Measurements from ENCODE around the gene CCNH. TPM values are rescaled to one million over a fixed set of nuclear protein-coding genes. Genes with fewer than 3 reads are reported as not detected.

Gene CCNH
- total RNA-seq, 2 experiments from 2014 or later: 75.9 to 98.4 TPM

DNA sequence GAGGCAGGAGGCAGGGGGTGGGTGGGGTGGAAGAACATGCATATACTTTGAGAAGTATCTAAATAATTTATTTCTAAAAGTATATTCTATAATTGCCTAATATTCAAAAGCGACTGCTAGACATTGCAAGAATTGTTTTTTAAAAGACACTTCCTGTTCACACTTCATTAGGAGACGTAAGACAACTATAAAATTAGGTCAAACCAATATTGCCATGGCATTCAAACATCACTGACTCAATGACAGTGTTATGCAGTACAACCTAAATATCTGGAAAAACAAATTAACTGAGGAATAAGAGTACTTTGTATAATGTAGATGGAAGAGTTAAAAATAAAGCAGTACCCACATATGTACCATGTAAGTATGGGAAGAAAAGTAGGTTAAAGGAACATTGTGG, 4.5 kb downstream of the CCNH start:
- H3K36me3 ChIP-seq (ENCODE audit: insufficient read depth, low read length): peaks cover 79% of the 10 kb centered on the region
- H3K4me3 ChIP-seq (ENCODE audit: low read depth, low read length, poor library complexity, severe bottlenecking): no peak overlapping the region
- intact Hi-C loops (cut with micrococcal nuclease; ENCODE audit: unreplicated experiment): no loop called here
- no peaks in the 10 kb centered on the region for H3K9me2 ChIP-seq (ENCODE audit: insufficient read depth, low read length)
- POLR2A ChIA-PET: no interaction called here
- TF ChIP-seq, protein P1, sequence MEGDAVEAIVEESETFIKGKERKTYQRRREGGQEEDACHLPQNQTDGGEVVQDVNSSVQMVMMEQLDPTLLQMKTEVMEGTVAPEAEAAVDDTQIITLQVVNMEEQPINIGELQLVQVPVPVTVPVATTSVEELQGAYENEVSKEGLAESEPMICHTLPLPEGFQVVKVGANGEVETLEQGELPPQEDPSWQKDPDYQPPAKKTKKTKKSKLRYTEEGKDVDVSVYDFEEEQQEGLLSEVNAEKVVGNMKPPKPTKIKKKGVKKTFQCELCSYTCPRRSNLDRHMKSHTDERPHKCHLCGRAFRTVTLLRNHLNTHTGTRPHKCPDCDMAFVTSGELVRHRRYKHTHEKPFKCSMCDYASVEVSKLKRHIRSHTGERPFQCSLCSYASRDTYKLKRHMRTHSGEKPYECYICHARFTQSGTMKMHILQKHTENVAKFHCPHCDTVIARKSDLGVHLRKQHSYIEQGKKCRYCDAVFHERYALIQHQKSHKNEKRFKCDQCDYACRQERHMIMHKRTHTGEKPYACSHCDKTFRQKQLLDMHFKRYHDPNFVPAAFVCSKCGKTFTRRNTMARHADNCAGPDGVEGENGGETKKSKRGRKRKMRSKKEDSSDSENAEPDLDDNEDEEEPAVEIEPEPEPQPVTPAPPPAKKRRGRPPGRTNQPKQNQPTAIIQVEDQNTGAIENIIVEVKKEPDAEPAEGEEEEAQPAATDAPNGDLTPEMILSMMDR (conservative IDR thresholded peaks at IDR 0.05; ENCODE audit: low read length): no peak
- TF ChIP-seq EZH2phosphoT487 (IDR thresholded peaks at IDR 0.05; ENCODE audit: borderline replicate concordance, low read depth, low read length): no peak
- no peak overlapping the region for H3K27ac ChIP-seq (ENCODE audit: low read depth, low read length, poor library complexity, severe bottlenecking)
- H3K9me3 ChIP-seq (ENCODE audit: low read length): no peaks in the 10 kb centered on the region
- peaks cover 24% of the 10 kb centered on the region for H3K4me1 ChIP-seq (ENCODE audit: insufficient read depth, low read length, poor library complexity, severe bottlenecking)
- H3K4me2 ChIP-seq (ENCODE audit: low read length): no peak overlapping the region
- peaks cover 38% of the 10 kb centered on the region for H3K79me2 ChIP-seq (ENCODE audit: insufficient read depth, low read depth, low read length)
- BruUV-seq (replicated peaks): no TSS peak
- CTCF ChIA-PET (ENCODE audit: unreplicated experiment): no interaction called here
- H2AFZ ChIP-seq (ENCODE audit: low read length): no peak overlapping the region
- H4K20me1 ChIP-seq (ENCODE audit: insufficient read depth, low read length): peaks cover 21% of the 10 kb centered on the region
- DNase-seq (ENCODE audit: low spot score): no peak

DNA sequence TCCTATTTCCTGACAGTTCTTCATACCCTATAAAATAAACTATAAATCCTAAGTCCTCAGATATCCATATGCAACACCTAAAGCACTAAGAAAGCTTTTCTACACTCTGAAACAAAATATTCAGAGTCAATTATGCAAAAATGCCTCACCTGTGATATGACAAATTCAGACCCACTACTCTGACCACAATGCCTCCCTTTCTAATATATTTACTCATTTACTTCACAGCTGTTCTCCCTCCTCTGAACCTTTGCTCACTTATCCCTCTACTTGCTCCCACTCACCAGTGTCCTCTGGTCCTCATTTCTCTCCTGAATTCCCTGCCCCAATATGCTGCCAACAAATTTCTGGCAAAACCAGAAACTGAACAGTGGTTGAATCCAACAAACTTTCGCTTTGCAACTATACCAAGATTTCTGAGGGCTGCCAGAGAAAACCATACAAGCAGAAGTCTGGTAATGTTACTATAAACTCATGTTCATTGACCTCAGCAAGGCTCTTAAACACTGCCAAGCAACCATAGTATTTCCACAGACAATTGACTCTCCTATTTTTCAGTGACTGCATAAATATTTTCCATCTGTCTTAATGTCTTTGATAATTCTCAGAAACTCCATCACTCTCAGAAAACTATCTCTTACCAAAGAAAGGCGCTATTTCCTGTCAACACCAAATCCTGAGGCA, 7.1 kb downstream of the CCNH start:
- CTCF ChIA-PET (ENCODE audit: unreplicated experiment): no interaction called here
- intact Hi-C loops (cut with micrococcal nuclease; ENCODE audit: unreplicated experiment): no loop called here
- peaks cover 10% of the 10 kb centered on the region for H4K20me1 ChIP-seq (ENCODE audit: insufficient read depth, low read length)
- BruUV-seq (replicated peaks): no TSS peak
- H3K4me2 ChIP-seq (ENCODE audit: low read length): no peak overlapping the region
- H3K9me3 ChIP-seq (ENCODE audit: low read length): no peaks in the 10 kb centered on the region
- peaks cover 24% of the 10 kb centered on the region for H3K79me2 ChIP-seq (ENCODE audit: insufficient read depth, low read depth, low read length)
- H3K27ac ChIP-seq (ENCODE audit: low read depth, low read length, poor library complexity, severe bottlenecking): no peak overlapping the region
- POLR2A ChIA-PET: interaction anchor here (1.2 kb wide), 1 partner anchor 29 kb away, joined by 3 read pairs; no protein-coding TSS in a partner anchor
- H3K4me3 ChIP-seq (ENCODE audit: low read depth, low read length, poor library complexity, severe bottlenecking): no peak overlapping the region
- no peaks in the 10 kb centered on the region for H3K9me2 ChIP-seq (ENCODE audit: insufficient read depth, low read length)
- TF ChIP-seq, protein P1 (conservative IDR thresholded peaks at IDR 0.05; ENCODE audit: low read length): no peak
- TF ChIP-seq EZH2phosphoT487 (IDR thresholded peaks at IDR 0.05; ENCODE audit: borderline replicate concordance, low read depth, low read length): no peak
- H3K4me1 ChIP-seq (ENCODE audit: insufficient read depth, low read length, poor library complexity, severe bottlenecking): peaks cover 13% of the 10 kb centered on the region
- no peak for DNase-seq (ENCODE audit: low spot score)
- H2AFZ ChIP-seq (ENCODE audit: low read length): no peak overlapping the region
- peaks cover 100% of the 10 kb centered on the region for H3K36me3 ChIP-seq (ENCODE audit: insufficient read depth, low read length)

DNA sequence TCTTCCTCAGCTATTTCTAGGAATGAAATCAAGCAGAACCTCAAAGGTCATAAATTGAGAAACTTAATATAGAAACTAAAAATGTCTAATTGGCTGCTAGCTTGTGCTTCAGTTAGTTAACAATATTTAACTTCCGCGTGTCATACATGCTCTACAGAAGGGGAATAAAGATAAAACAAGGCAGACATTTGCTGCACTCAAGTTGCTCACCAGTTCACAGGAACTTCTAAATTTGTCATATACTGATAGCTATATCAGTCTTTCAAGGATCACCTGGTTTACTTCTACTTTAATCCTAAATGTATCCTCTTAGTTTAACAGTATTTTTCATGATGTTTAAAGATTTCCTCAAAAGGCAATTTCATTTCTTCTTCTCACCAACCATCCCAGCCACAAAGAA, 8.4 kb downstream of the CCNH start:
- peaks cover 11% of the 10 kb centered on the region; the same call in 1 of the 2 replicates for H3K79me2 ChIP-seq (ENCODE audit: insufficient read depth, low read depth, low read length)

More for the DNA sequence above, 8.4 kb downstream of the CCNH start:
- ChIA-PET CTCF (ENCODE audit: unreplicated experiment) (no interaction called here), POLR2A (interaction anchor here (1.5 kb wide), 1 partner anchor 9 kb away, joined by 6 read pairs; no protein-coding TSS in a partner anchor)
- no peaks in the 10 kb centered on the region for H3K9me2 ChIP-seq (ENCODE audit: insufficient read depth, low read length)
- no peak for DNase-seq (ENCODE audit: low spot score)
- no peak overlapping the region for H3K4me2 ChIP-seq (ENCODE audit: low read length)
- TF ChIP-seq, protein P1 (conservative IDR thresholded peaks at IDR 0.05; ENCODE audit: low read length): no peak
- TF ChIP-seq EZH2phosphoT487 (IDR thresholded peaks at IDR 0.05; ENCODE audit: borderline replicate concordance, low read depth, low read length): no peak
- H3K27ac ChIP-seq (ENCODE audit: low read depth, low read length, poor library complexity, severe bottlenecking): no peak overlapping the region
- BruUV-seq (replicated peaks): no TSS peak
- H3K9me3 ChIP-seq (ENCODE audit: low read length): no peaks in the 10 kb centered on the region
- intact Hi-C loops (cut with micrococcal nuclease; ENCODE audit: unreplicated experiment): loop anchor here (5.0 kb wide), 2 partner anchors 332 to 522 kb away; no protein-coding TSS in a partner anchor
- no peak overlapping the region for H2AFZ ChIP-seq (ENCODE audit: low read length)
- peaks cover 8% of the 10 kb centered on the region for H3K4me1 ChIP-seq (ENCODE audit: insufficient read depth, low read length, poor library complexity, severe bottlenecking)
- H4K20me1 ChIP-seq (ENCODE audit: insufficient read depth, low read length): peaks cover 6% of the 10 kb centered on the region; the same call in 1 of the 2 replicates
- peaks cover 100% of the 10 kb centered on the region for H3K36me3 ChIP-seq (ENCODE audit: insufficient read depth, low read length)
- no peak overlapping the region for H3K4me3 ChIP-seq (ENCODE audit: low read depth, low read length, poor library complexity, severe bottlenecking)
